Lower leg skin (tissue), 4 donors: ENCODE data around the gene XYLT1. TPM values are rescaled to one million over a fixed set of nuclear protein-coding genes. Genes with fewer than 3 reads are reported as not detected.

Experiments
- DNase-seq, 2 donors: peaks; one replicate each; pipeline ENCODE4 v3.0.0-alpha.2; 2019; ENCODE audit warnings: low spot score in 2 of 2
- H3K4me3 ChIP-seq: fragments of 200-600 bp; sonication (generic); 2 replicates; pipeline ENCODE4 v1.5.1; 2017; ENCODE audit warnings: mild to moderate bottlenecking, low read depth; ENCODE audit not compliant: poor library complexity, severe bottlenecking
- CTCF ChIP-seq, 3 donors: fragments of 450-650 bp; IDR thresholded peaks; one replicate each; pipeline ENCODE4 v1.5.1; 2016; ENCODE audit warnings: antibody characterized with exemption in 3 of 3, mild to moderate bottlenecking in 3 of 3, moderate library complexity in 2 of 3
- POLR2A ChIP-seq, 2 donors: fragments of 450-650 bp; IDR thresholded peaks; one replicate each; pipeline ENCODE4 v1.6.1; 2016 to 2017; ENCODE audit warnings: antibody characterized with exemption in 2 of 2, mild to moderate bottlenecking in 1 of 2, moderate library complexity in 1 of 2
- WGBS, 2 donors: methylation state at CpG; one replicate each; pipeline ENCODE4 v1.1.5; 2018; 5-methylcytosine and 5-hydroxymethylcytosine counted together
- intact Hi-C: fragments of 100-400 bp; cut with DNase I; formaldehyde crosslinking; loops from one replicate; pipeline ENCODE4 v1.15.0; 2023; ENCODE audit warnings: low total_unique reads
- total RNA-seq, 4 donors: library from RNA; depleted of rRNA; stranded (reverse); fragments of >200 nt; gene quantifications; one replicate each; pipeline ENCODE4 v1.1.0, GENCODE V29; 2016

Gene XYLT1
- total RNA-seq, 4 donors from 2014 or later: 17.2 to 20.3 (median 19.7) TPM

DNA sequence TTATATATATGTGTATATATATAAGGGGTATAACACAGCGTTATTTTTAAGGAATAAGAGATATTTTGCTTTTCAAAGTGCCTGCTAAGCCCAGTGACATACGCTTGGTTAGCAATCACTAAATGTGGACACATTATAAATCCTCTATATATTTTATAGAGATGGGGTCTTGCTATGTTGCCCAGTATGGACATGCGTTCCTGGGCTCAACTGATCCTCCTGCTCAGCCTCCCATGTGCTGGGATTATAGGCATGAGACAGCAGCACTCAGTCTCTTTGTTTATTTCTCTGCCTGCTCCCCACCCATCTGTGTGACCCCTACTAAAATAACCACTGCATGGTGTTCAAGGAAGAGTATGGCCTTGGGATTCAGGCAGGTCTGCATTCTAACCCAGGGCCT, 63.4 kb downstream of the XYLT1 start:
- no peak overlapping the region for H3K4me3 ChIP-seq
- no peak for DNase-seq
- no peak for TF ChIP-seq CTCF (IDR thresholded peaks at IDR 0.05)
- TF ChIP-seq POLR2A (IDR thresholded peaks at IDR 0.05): no peak
- 95 to 97% methylated on average over 3 of the region's 3 CpGs for WGBS, 2 donors
- intact Hi-C loops: no loop called here

DNA sequence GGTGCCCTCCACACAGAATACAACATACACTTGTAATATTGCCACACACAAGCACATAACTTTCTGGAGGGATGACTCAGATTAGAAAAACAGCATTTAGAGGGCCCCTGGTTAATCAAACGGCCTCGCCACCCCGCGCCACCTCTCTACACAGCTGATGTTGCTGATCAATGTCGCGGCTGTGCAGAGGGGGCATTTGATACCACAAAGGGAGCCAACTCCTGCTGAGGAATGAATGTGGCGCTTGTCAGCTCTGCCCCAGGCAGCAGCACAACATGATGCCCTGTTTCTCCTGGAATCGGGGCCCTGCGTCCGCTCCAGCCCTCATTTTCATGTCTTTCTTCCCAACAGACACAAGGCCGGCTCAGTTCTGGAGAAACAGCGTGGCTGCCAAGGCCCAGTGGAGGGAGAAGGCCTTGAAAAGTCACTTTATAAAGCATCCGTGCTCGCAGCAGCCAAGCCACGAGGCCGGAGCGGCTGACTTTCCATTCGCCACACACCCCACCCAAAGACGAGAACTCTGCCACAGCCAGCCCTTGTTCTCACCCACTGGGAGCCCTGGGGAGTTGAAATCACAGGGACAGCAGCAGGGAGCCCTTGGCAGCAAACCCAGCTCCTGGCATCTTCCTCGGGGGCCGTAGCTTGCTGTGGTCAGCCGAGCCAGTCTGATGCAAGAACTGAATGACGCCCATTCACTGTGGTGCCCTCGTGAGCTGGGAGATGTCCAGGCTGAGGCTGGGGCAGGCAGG, 65.6 kb downstream of the XYLT1 start:
- H3K4me3 ChIP-seq: no peak overlapping the region
- WGBS, 2 donors: 53 to 57% methylated on average over 23 to 24 of the region's 24 CpGs
- peak; percentile 69 to 95 for DNase-seq
- TF ChIP-seq POLR2A (IDR thresholded peaks at IDR 0.05) (no peak), CTCF (IDR thresholded peaks at IDR 0.05) (no peak)
- intact Hi-C loops: no loop called here

DNA sequence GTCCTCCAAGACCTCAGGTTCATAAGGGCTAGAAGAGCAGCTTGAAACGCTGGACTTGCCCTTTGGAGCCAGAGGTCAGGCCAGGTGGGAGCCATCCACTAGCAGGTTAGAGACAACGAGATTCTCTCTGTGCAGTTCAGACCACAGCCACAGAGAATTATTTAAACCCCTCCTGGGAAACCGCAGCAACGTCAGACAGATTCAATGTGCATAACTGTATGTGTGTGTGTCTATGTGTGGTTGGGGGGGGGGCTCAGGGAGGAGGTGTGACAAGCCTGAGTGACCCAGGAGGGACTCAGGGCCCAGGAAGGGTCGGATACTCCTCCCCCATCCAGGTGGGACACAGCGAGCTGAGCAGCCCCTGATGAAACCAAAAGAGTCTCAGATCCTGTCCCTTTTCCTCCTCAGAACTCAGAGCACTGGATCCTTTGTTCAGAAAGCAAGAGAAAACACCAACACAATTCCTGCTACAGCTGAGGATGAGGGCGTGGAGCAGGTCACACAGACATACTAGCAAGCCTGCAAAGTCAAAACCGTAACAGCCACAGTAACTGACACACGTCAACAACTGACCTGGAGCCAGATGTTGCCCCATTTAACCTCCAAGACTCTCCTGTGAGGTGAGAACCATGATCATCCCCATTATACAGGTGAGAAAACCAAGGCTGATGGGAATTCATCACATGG, 66.8 kb downstream of the XYLT1 start:
- H3K4me3 ChIP-seq: no peak overlapping the region
- intact Hi-C loops: no loop called here
- TF ChIP-seq CTCF (IDR thresholded peaks at IDR 0.05): no peak
- WGBS, 2 donors: 86 to 88% methylated on average over 9 of the region's 9 CpGs
- DNase-seq: no peak

- 77 to 91% methylated on average over 10 of the region's 10 CpGs for WGBS, 2 donors
- intact Hi-C loops: no loop called here
- DNase-seq: no peak
- TF ChIP-seq CTCF (IDR thresholded peaks at IDR 0.05) (no peak), POLR2A (IDR thresholded peaks at IDR 0.05) (no peak)
- no peak overlapping the region for H3K4me3 ChIP-seq
These were observed 67.5 kb downstream of the XYLT1 start for GRCh38 chr16:17403156-17403809.

DNA sequence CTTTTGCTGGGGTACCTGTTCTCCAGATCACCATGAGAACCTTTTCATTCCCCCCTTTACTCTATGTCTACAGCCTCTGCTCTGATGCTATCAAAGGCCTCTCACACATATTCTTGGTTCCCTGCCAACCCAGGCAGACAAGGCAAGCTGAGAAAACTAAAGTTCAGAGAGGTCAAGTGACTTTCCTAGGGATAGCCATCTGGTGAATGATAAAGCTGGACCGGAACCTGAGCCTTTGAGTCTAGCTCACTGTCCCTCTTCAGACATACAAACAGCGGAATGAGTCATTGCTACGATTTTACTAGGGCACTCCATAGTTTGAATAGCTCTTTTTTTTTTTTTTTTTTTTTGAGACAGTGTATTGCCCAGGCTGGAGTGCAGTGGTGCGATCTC, 73.3 kb downstream of the XYLT1 start:
- DNase-seq: peak in 1 of 2 donors; percentile 31
- intact Hi-C loops: no loop called here
- no peak overlapping the region for H3K4me3 ChIP-seq
- TF ChIP-seq CTCF (IDR thresholded peaks at IDR 0.05) (no peak), POLR2A (IDR thresholded peaks at IDR 0.05) (no peak)
- 52 to 69% methylated on average over 4 of the region's 4 CpGs for WGBS, 2 donors
